ENCODE measurements around the gene SPEF1.
A peak's percentile ranks its signal among the peaks of the same experiment; 100 is the strongest.
"Not testable (repeated sequence)": the region's sequence is repeated elsewhere in the genome, so short reads cannot be mapped to it uniquely, and the experiment has no call there.

The SPEF1 gene, protein sequence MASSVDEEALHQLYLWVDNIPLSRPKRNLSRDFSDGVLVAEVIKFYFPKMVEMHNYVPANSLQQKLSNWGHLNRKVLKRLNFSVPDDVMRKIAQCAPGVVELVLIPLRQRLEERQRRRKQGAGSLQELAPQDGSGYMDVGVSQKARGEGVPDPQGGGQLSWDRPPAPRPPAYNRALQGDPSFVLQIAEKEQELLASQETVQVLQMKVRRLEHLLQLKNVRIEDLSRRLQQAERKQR

DNA sequence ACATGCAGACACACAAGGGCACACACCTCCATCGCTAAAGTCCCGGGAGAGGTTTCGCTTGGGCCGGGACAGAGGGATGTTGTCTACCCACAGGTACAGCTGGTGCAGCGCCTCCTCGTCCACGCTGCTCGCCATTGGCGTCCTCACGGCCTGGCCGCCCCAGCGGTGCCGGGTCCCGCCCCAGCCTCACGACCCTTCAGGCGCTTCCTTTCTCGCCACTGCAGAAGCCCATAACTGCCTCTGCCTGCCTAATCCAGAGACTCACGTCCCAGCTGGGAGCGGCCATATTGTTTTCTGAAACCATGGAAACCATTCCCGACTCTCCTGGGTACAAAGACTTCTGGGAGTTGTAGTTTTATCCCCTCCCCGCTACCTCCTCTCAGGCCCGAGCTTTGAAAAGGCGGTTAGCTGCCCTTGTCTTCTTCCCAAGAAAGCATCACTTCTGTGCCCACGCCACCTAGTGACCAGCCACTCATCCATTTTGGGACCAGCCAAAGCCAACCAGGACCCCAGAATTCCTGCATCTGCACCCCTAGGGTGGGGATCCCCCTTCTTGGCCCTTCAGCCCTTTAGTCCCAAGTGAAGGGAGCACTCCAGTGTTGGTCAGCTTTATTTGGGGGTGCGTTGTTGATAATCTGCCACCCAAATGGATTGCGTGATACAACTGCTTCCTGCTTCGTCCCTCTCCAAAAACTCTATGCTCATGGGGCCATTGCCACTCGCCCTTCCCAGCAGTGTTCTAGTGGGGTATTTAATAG lies at the start of gene SPEF1:
Gene SPEF1, minus strand, starts transcription at position 296 of the 758 bp plus-strand sequence. Its CDS starts 161 bp downstream, at position 135.
- ATAC-seq (ENCODE audit: low read depth) (peak; percentile 72), DNase-seq (ENCODE audit: low spot score) (peak; percentile 82)
- peaks cover 10% of the 10 kb centered on the region for H3K4me1 ChIP-seq (ENCODE audit: insufficient read depth, poor library complexity, severe bottlenecking)
- TF ChIP-seq, protein P1, sequence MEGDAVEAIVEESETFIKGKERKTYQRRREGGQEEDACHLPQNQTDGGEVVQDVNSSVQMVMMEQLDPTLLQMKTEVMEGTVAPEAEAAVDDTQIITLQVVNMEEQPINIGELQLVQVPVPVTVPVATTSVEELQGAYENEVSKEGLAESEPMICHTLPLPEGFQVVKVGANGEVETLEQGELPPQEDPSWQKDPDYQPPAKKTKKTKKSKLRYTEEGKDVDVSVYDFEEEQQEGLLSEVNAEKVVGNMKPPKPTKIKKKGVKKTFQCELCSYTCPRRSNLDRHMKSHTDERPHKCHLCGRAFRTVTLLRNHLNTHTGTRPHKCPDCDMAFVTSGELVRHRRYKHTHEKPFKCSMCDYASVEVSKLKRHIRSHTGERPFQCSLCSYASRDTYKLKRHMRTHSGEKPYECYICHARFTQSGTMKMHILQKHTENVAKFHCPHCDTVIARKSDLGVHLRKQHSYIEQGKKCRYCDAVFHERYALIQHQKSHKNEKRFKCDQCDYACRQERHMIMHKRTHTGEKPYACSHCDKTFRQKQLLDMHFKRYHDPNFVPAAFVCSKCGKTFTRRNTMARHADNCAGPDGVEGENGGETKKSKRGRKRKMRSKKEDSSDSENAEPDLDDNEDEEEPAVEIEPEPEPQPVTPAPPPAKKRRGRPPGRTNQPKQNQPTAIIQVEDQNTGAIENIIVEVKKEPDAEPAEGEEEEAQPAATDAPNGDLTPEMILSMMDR (IDR thresholded peaks at IDR 0.05; ENCODE audit: poor library complexity, severe bottlenecking), result peak; percentile 80
- H3K27me3 ChIP-seq (ENCODE audit: insufficient read depth, poor library complexity, severe bottlenecking), result no peaks in the 10 kb centered on the region
- H3K9me3 ChIP-seq (ENCODE audit: severe bottlenecking), result no peaks in the 10 kb centered on the region
- peak within 1 kb of the TSS; percentile 31 for H3K4me3 ChIP-seq (ENCODE audit: severe bottlenecking)
- peak within 1 kb of the TSS; percentile 12 for H3K27ac ChIP-seq (ENCODE audit: poor library complexity, severe bottlenecking)
- H3K36me3 ChIP-seq (ENCODE audit: low read depth), result peaks cover 10% of the 10 kb centered on the region; the same call in 1 of the 2 replicates

DNA sequence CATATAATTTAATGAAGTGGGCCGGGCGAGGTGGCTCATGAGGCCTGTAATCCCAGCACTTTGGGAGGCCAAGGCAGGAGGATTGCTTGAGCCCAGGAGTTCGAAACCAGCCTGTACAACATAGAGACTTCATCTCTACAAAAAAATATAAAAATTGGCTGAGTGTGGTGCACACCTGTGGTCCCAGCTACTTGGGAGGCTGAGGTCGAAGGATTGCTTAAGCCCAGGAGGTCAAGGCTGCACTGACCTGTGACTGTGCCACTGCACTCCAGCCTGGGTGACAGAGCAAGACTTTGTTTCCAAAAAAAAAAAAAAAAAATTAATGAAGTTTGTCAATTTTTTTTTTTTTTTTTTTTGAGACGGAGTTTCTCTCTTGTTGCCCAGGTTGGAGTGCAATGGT lies 48.6 kb upstream of the SPEF1 start:
- not testable (repeated sequence) for H3K4me3 ChIP-seq (ENCODE audit: severe bottlenecking); H3K27me3 ChIP-seq (ENCODE audit: insufficient read depth, poor library complexity, severe bottlenecking); DNase-seq (ENCODE audit: low spot score); H3K9me3 ChIP-seq (ENCODE audit: severe bottlenecking); H3K4me1 ChIP-seq (ENCODE audit: insufficient read depth, poor library complexity, severe bottlenecking); H3K36me3 ChIP-seq (ENCODE audit: low read depth); ATAC-seq (ENCODE audit: low read depth); H3K27ac ChIP-seq (ENCODE audit: poor library complexity, severe bottlenecking)

DNA sequence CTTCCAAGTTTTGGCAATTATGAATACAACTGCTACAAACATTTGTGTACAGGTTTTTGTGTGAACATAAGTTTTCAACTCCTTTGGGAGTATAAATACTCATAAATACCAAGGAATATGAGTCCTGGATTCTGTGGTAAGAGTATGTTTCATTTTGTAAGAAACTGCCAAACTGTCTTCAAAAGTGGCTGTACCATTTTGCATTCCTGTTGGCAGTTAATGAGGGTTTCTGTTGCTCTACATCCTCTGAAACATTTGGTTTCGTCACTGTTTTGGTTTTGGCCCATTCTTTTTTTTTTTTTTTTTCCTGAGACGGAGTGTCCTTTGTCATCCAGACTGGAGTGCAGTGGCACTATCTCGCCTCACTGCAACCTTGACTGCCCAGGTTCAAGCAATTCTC lies 47.5 kb upstream of the SPEF1 start:
- Histone ChIP-seq H3K4me1 (ENCODE audit: insufficient read depth, poor library complexity, severe bottlenecking) (no peaks in the 10 kb centered on the region), H3K27me3 (ENCODE audit: insufficient read depth, poor library complexity, severe bottlenecking) (no peaks in the 10 kb centered on the region), H3K4me3 (ENCODE audit: severe bottlenecking) (no peak overlapping the region), H3K27ac (ENCODE audit: poor library complexity, severe bottlenecking) (no peak overlapping the region), H3K36me3 (ENCODE audit: low read depth) (no peaks in the 10 kb centered on the region), H3K9me3 (ENCODE audit: severe bottlenecking) (no peaks in the 10 kb centered on the region)
- ATAC-seq (ENCODE audit: low read depth) (no peak), DNase-seq (ENCODE audit: low spot score) (no peak)
- TF ChIP-seq, protein P1 (IDR thresholded peaks at IDR 0.05; ENCODE audit: poor library complexity, severe bottlenecking), result no peak

DNA sequence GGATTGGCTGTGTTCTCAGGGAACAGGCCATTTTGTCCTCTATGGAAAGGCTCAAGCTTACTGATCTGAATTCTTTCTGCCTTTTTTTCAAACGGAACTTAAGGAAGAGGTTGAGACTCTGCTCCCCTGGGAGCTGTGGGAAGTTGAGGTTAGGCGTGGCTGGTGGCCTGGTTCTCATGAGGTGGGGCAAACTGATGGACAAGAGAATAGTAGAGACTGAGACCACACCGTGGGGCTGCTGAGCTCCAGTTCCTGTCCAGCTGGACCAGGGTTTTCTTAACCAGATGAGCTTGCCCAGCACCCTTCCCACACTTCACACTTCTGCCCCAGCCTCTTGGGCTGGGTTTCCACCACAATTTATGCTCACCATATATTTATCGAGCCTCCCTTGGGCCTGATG lies 45.2 kb upstream of the SPEF1 start:
- H3K4me3 ChIP-seq (ENCODE audit: severe bottlenecking), result no peak overlapping the region
- no peak for DNase-seq (ENCODE audit: low spot score)
- no peak for ATAC-seq (ENCODE audit: low read depth)
- H3K36me3 ChIP-seq (ENCODE audit: low read depth), result peaks cover 12% of the 10 kb centered on the region
- peaks cover 1% of the 10 kb centered on the region for H3K4me1 ChIP-seq (ENCODE audit: insufficient read depth, poor library complexity, severe bottlenecking)
- H3K27me3 ChIP-seq (ENCODE audit: insufficient read depth, poor library complexity, severe bottlenecking), result no peaks in the 10 kb centered on the region
- TF ChIP-seq, protein P1 (IDR thresholded peaks at IDR 0.05; ENCODE audit: poor library complexity, severe bottlenecking), result no peak
- H3K27ac ChIP-seq (ENCODE audit: poor library complexity, severe bottlenecking), result no peak overlapping the region
- H3K9me3 ChIP-seq (ENCODE audit: severe bottlenecking), result no peaks in the 10 kb centered on the region

DNA sequence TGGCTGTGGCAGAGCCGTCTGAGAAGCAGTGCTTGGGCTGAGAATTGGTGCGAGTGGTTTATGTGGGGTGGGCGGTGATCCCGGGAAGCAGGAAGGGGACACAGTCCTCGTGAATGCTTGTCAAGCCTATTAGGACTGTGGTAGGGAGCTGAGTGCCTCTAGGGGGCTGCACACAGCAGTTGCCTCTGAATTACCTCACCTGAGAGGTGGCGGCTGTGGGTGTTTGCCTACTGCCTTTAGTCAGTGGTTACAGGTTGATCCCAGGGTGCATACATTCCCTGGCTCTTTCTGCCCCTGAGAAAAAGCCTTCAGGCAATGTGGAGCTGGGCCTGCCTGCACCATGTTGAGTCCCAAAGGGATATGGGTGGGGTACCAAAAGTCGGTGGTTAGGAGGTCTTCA lies 44.3 kb upstream of the SPEF1 start:
- H3K9me3 ChIP-seq (ENCODE audit: severe bottlenecking), result no peaks in the 10 kb centered on the region
- peaks cover 4% of the 10 kb centered on the region for H3K4me1 ChIP-seq (ENCODE audit: insufficient read depth, poor library complexity, severe bottlenecking)
- TF ChIP-seq, protein P1 (IDR thresholded peaks at IDR 0.05; ENCODE audit: poor library complexity, severe bottlenecking), result no peak
- no peaks in the 10 kb centered on the region for H3K27me3 ChIP-seq (ENCODE audit: insufficient read depth, poor library complexity, severe bottlenecking)
- ATAC-seq (ENCODE audit: low read depth), result no peak
- no peak overlapping the region for H3K4me3 ChIP-seq (ENCODE audit: severe bottlenecking)
- peaks cover 12% of the 10 kb centered on the region for H3K36me3 ChIP-seq (ENCODE audit: low read depth)
- DNase-seq (ENCODE audit: low spot score), result no peak
- no peak overlapping the region for H3K27ac ChIP-seq (ENCODE audit: poor library complexity, severe bottlenecking)
